SH-SY5Y (cell line): ENCODE measurements around the gene CLASP1.

Source experiments
- GATA2 ChIP-seq: IDR thresholded peaks from 2 replicates; pipeline ENCODE4 v1.6.1; 2011; ENCODE audit warnings: mild to moderate bottlenecking, low read depth, low read length
- GATA3 ChIP-seq: IDR thresholded peaks from 2 replicates; pipeline ENCODE4 v1.6.1; 2011; ENCODE audit warnings: low read depth, mild to moderate bottlenecking, low read length, moderate library complexity

GRCh38 chr2:121638333-121638732, 10.9 kb downstream of the CLASP1 start:
- no peak for TF ChIP-seq GATA2
- TF ChIP-seq GATA3, result no peak
